Measurements from ENCODE around the gene CCL18.
"Not testable (repeated sequence)": the region's sequence is repeated elsewhere in the genome, so short reads cannot be mapped to it uniquely, and the experiment has no call there.

Gene CCL18

DNA sequence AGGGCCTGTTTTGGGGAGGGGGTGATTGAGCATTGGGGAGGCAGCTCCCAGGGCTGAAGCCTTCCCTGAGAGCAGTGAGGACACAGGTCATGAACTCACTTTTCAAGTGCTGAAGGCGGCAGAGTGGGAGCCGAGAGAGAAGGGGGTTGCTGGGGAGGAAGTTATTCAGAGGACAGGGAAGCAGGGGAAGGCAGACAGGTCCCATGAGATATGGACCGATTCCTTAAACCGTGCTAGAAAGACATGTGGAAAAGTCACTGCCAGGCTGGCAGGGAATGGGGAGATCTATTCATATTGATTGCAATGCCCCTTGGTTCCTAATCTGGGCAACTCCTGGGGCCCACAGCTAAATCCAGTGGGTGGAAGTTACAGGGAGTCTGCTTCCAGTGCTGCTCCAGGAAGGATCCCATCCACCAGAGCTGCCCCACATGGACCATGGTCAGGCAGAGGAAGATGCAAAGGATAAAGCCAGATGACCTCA is 40.7 kb downstream of the CCL18 start:
- DNase-seq: no peak

DNA sequence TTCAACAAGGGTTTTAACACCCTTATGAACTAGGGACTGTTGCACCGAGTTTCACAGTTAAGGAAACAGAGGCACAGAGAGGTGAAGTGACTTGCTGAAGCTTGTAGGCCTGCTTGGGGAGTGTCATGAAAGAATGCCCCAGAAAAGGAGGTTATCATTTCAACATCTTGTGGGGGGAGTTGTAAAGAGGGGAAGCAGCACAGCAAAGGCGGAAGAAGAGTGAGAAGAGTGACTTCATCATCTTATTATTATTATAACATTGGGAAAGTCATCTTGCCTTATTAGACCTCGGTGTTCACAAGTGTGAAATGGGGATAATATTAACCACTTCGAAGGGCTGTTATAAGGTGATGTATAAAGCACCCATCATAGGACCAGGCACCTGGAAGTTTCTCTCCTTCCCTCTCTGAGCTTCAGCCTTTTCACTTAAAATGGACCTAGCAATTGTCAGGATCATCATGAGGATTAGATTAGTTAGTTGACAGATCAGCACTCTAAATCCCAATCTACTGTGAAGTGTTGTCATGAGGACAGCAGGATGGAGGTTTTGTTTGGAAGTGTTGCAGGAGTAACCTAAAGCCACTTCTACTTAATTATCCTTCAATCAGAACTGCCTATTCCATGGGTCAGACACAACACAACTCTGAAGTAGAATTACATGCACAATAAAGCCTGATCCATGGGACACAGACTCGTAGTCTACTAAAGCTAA is 41.9 kb downstream of the CCL18 start:
- no peak for DNase-seq

DNA sequence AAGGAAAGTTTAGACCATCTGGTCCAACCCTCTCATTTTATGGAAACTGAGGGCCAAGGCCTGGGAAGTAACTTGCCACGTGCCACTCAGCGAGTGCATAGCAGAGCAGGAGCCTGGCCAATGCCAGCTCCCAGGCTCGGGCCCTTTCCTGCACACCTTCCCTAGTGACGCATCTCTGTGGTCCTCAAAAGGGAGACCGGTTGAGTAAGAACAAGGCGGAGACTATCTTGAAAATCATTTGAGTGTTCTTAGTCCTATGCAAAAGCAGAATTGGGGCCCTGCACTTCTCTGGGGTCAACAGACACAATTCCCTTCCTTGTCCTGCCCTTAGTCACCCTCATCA is 42.4 kb downstream of the CCL18 start:
- no peak for DNase-seq

DNA sequence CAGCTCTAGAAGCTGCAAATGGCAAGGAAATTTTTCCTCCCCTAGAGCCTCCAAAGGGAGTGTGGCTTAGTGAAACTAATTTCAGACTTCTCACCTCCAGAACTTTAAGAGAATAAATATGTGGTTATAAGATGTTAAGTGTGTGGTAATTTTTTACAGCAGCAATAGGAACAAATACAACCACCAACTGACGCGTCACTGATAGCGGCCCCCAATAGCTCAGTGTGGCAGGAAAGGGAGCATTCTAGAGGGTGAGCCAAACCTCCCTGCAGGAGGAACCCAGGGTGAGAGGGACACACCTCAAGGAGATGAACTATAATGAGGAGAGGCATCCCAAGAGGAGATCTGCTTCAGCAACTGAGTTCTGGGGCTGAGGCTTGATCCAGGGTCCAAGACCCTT is 43.6 kb downstream of the CCL18 start:
- DNase-seq: no peak

DNA sequence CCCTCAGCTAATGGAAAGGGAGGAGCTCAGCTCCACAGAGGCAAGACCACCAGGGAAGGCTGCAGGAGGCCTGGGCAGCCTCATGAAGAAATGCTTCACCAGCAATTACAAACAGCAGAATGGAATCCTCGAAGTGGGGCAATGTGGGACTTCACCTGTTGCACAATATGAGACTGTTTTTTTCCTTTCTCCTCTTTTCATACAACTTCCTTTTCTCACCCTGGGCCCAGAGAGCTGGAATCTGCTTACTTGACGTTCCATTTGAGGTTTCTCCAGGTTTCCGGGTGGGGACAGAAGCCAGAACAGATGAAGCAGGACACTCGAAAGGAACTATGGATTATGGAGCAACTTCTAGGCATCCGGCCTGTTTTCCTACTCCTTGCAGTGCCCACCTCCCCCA is 44.2 kb downstream of the CCL18 start:
- not testable (repeated sequence) for DNase-seq

DNA sequence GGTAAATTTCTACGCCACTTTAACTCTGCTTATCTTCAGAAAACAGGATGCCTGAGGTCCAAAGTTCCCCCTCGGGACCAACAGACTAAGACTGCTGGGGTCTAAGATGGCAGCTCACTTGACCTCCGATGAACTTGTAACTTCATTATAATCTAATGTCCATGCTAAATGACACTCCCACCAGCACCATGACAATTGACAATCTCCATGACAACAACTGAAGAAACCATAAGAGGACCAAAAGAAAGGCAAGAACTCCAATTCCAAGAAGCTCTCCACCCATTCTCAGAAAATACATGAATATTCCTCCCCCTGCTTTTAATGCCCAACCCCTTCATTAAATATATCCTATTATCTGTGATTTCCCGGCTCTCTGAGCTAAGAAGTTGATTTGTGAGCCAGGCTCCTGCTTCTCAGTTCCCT is 47.0 kb downstream of the CCL18 start:
- no peak for DNase-seq

DNA sequence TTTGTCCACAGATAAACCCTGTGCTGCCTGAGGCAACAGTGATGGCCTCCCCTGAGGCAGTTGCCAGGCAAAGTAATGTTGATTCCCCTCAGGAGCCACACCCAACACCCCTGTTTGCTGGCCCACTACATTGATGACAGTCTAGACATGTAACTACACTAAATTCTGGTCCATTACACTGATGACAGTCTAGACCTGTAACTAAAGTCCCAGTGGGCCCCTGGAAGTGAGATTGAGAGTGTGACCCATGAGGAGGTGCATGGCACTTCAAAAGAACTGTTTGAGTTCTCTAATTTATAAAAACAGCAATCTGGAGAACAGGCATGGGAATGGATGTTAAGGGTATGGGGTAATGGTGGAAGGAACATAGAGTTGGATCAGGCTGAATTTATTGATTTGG is 48.5 kb downstream of the CCL18 start:
- DNase-seq: no peak

DNA sequence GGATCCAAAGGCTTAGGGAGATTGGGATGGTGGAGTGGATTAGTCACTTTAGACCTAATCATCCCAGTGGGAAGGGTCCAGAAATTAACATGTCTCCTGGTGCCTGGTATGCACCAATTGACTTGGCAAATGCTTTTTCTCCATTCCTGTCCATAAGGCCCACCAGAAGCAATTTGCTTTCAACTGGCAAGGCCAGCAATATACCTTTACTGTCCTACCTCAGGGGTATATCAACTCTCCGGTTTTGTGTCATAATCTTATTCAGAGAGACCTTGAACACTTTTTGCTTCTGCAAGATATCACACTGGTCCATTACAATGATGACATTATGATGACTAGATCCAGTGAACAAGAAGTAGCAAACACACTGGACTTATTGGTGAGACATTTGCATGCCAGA is 49.1 kb downstream of the CCL18 start:
- not testable (repeated sequence) for DNase-seq

DNA sequence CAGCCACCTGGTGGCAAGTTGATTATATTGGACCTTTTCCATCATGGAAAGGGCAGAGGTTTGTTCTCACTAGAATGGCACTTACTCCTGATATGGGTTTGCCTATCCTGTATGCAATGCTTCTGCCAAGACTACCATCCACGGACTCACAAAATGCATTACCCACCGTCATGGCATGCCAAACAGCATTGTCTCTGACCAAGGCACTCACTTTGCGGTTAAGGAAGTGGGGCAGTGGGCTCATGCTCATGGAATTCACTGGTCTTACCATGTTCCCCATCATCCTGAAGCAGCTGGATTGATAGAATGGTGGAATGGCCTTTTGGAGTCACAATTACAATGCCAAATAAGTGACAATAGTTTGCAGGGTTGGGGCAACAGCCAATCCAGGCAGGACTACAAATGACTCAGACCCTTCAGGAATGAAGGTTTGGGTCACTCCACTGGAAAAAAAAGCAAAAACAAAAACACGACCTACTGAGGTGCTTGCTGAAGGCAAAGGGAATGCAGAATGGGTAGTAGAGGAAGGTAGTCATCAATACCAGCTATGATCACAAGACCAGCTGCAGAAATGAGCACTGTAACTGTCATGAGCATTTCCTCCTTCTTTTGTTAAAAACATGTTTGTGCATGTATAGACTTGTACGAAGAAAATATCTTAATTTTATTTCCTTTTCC is 51.0 kb downstream of the CCL18 start:
- DNase-seq: not testable (repeated sequence)

DNA sequence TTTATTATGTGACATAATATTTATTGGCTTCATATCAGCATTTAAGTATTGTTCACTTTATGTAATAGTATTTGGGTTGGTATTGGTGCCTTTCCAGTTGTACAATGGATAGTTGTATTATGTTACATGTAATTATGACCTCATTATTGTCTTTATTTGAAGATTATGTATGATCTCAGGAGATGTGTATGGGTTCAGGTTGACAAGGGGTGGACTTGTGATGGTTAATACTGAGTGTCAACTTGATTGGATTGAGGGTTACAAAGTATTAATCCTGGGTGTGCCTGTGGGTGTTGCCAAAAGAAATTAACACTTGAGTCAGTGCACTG is 51.5 kb downstream of the CCL18 start:
- DNase-seq: not testable (repeated sequence)

DNA sequence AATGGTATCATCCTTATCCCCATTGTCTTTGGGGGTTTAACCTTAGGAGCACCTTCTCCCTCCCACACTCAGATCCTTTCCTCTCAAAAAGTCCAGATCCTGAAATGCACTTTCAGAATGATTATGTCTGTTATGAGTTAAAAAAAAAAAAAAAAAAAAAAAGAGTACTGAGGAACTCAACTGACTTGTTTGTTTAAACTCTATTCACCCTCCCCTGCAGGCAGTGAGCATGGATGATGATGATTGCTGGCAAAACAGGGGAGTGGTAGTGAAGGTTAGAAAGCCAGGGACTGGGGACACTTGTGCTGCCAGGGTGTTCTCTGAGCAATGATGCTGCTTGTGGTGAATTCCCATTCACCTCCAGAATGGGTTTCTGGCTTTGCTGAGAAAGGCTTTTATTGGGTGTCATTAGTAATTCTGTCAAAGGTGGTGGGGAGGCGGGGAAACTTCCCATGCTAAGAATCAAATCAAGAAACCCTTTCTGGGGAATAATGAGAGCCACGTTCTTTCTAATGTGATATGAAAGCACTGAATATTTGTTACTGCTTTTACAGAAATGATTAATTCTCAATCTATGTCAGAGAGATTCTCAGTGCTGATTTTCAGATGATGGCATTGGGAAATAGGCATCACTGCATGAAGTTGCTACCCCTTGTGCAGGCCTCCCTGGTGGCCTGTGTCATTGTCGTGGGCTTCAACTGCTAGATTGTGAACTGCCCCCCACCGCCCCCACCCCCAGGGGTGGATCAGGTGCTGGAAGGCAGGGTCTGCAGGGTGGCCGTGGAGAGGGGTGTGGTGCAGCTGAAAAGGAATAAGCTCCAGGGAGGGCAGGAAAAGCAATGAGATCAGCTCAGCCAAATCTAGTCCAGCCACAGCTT is 53.7 kb downstream of the CCL18 start:
- DNase-seq: no peak

DNA sequence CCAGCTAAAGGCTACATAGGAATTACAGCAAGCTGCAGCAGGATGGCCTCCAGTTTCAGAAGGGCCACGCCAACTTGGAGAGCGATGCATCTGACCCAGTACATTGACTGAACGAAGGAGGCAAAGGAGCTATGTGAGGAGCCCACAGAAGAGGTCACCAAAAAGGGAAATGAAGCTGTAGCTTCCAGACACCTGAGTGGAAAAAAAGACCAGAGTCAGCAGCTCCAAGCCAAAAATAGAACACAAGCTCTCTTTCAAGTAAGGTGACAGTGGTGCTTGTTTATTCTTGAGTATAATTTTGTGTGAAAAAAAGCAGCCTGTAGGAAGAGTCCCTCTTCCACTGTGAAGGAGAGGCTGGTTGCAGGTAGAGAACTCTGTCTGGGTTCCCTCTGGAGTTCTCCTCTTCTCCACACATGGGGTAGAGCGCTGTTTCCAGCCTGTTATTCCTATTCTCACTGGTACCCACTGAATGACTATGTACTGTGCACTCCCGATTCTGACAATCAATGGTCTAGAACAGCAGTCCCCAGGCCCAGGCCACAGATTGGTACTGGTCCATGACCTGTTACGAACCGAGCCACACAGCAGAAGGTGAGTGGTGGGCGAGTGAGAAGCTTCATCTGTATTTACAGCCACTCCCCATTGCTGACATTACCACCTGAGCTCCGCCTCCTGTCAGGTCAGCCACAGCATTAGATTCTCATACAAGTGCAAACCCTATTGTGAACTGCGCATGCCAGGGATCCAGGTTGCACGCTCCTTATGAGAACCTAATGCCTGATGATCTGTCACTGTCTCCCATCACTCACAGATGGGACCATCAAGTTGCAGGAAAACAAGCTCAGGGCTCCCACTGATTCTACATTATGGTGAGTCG is 54.6 kb downstream of the CCL18 start:
- no peak for DNase-seq

DNA sequence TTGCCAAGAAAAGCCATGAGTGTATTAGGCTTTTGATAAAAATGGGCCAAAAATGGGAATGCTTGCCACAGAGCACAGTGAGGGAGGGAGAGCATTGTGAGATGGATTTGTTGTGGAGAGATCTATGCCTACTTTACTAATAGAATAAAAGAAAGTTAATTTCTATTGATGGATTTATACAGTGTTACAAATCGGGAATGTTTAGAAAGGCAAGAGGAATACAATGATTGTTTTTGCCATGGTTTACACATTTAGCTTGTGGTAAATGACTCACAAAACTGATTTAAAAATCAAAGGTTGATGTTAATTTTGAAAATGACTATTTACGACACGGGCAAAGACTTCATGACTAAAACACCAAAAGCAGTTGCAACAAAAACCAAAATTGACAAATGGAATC is 56.1 kb downstream of the CCL18 start:
- DNase-seq: no peak

DNA sequence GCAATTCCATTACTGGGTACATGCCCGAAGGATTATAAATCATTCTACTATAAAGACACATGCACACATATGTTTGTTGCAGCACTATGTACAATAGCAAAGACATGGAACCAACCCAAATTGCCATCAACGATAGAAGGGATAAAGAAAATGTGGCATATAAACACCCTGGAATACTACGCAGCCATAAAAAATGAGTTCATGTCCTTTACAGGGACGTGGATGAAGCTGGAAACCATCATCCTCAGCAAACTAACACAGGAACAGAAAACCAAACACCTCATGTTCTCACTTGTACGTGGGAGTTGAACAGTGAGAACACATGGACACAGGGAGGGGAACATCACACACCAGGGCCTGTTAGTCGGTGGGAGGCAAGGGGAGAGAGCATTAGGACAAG is 57.0 kb downstream of the CCL18 start:
- not testable (repeated sequence) for DNase-seq
